ENCODE results near the gene RPL19. TPM values are rescaled to one million over a fixed set of nuclear protein-coding genes. Genes with fewer than 3 reads are reported as not detected.

The RPL19 gene
- total and polyA plus RNA-seq, 2 experiments from 2014 or later: 806 to 1,924 TPM

DNA sequence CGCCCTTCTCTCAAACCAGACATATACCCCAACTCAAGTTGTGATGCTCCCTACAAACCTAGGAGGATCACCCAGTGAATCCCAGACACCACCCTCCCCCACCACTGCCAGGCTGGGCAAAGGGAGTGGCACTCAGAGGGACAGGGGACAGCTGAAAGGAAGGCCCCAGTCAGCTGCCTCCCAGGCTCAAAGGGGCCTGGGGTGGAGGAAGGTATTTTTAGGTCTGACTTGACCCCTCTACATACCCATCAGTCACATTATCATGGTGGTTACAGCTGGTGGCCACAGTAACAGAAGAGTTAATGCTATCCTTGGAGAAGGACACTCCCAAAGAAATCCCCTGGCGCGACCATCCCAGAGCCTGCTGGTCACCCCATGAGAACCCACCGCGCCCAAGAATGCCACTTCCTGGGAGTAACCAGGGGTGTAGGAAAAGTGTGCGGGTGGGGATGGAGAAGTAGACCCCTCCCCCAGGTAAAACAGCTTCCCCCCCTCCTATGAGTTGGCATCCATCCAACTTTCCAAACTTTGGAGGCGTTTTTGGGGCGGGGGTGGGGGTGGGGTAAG is 3.8 kb upstream of the RPL19 start:
- no peak overlapping the region for H2AFZ ChIP-seq
- 50% methylated on average over 8 of the region's 8 CpGs for WGBS (ENCODE audit: low lambda C conversion rate, missing lambda C conversion rate)
- H4K20me1 ChIP-seq (ENCODE audit: insufficient read depth, poor library complexity, severe bottlenecking): no peaks in the 10 kb centered on the region
- peak overlapping the region; percentile 88 for H3K4me3 ChIP-seq
- TF ChIP-seq EZH2phosphoT487 (IDR thresholded peaks at IDR 0.05; ENCODE audit: low read depth, severe bottlenecking, unreplicated experiment) (no peak), EZH2 (IDR thresholded peaks at IDR 0.05; ENCODE audit: borderline replicate concordance) (no peak)
- TF ChIP-seq, protein P1, sequence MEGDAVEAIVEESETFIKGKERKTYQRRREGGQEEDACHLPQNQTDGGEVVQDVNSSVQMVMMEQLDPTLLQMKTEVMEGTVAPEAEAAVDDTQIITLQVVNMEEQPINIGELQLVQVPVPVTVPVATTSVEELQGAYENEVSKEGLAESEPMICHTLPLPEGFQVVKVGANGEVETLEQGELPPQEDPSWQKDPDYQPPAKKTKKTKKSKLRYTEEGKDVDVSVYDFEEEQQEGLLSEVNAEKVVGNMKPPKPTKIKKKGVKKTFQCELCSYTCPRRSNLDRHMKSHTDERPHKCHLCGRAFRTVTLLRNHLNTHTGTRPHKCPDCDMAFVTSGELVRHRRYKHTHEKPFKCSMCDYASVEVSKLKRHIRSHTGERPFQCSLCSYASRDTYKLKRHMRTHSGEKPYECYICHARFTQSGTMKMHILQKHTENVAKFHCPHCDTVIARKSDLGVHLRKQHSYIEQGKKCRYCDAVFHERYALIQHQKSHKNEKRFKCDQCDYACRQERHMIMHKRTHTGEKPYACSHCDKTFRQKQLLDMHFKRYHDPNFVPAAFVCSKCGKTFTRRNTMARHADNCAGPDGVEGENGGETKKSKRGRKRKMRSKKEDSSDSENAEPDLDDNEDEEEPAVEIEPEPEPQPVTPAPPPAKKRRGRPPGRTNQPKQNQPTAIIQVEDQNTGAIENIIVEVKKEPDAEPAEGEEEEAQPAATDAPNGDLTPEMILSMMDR (IDR thresholded peaks at IDR 0.05; ENCODE audit: poor library complexity): no peak
- peaks cover 19% of the 10 kb centered on the region for H3K79me2 ChIP-seq
- no peaks in the 10 kb centered on the region for H3K9me3 ChIP-seq (ENCODE audit: low read depth)
- peak overlapping the region; percentile 99 for H3K4me2 ChIP-seq
- H3K9me2 ChIP-seq (replicated peaks; ENCODE audit: insufficient read depth): no peaks in the 10 kb centered on the region
- H3K27ac ChIP-seq: no peak overlapping the region
- DNase-seq (ENCODE audit: low spot score): no peak
- H3K36me3 ChIP-seq (replicated peaks; ENCODE audit: insufficient read depth, low read depth): no peaks in the 10 kb centered on the region
- H3K27me3 ChIP-seq: no peaks in the 10 kb centered on the region
- H3K4me1 ChIP-seq (ENCODE audit: insufficient read depth): peaks cover 12% of the 10 kb centered on the region

DNA sequence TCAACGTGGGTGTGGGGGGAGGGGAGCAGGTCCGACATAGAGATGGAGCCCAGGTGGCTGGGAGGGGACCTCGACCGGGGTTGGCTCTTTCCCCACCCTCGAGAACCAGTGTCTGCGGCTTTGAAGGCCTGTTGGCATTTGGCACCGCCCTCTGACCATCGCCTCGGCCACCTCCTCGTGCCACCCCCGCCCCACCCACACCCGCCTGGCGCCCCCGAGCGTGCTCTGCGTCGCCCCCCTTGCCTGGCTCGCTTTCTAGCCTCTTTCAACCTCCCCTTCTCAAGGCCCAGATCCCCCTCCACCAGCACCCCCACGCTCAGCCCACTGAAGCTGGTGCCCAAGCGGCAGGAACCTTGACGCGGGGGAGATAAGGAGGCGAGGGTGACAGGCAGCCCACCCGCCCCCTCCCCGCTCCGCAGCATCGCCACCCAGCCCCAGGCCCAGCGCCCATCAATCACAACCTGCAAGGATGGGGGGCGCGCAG is 3.2 kb upstream of the RPL19 start:
- H3K79me2 ChIP-seq: peaks cover 24% of the 10 kb centered on the region
- no peaks in the 10 kb centered on the region for H3K36me3 ChIP-seq (replicated peaks; ENCODE audit: insufficient read depth, low read depth)
- no peaks in the 10 kb centered on the region for H3K9me2 ChIP-seq (replicated peaks; ENCODE audit: insufficient read depth)
- no peaks in the 10 kb centered on the region for H3K27me3 ChIP-seq
- peak overlapping the region; percentile 88 for H3K4me3 ChIP-seq
- peaks cover 17% of the 10 kb centered on the region for H3K4me1 ChIP-seq (ENCODE audit: insufficient read depth)
- H3K27ac ChIP-seq: peak overlapping the region; percentile 55
- TF ChIP-seq EZH2phosphoT487 (IDR thresholded peaks at IDR 0.05; ENCODE audit: low read depth, severe bottlenecking, unreplicated experiment) (no peak), EZH2 (IDR thresholded peaks at IDR 0.05; ENCODE audit: borderline replicate concordance) (no peak)
- TF ChIP-seq, protein P1 (IDR thresholded peaks at IDR 0.05; ENCODE audit: poor library complexity): no peak
- peak; percentile 30 for DNase-seq (ENCODE audit: low spot score)
- H4K20me1 ChIP-seq (ENCODE audit: insufficient read depth, poor library complexity, severe bottlenecking): peaks cover 5% of the 10 kb centered on the region
- WGBS (ENCODE audit: low lambda C conversion rate, missing lambda C conversion rate): 0% methylated on average over 3 of the region's 30 CpGs
- H3K4me2 ChIP-seq: peak overlapping the region; percentile 99
- H2AFZ ChIP-seq: peak overlapping the region; percentile 91
- H3K9me3 ChIP-seq (ENCODE audit: low read depth): no peaks in the 10 kb centered on the region

DNA sequence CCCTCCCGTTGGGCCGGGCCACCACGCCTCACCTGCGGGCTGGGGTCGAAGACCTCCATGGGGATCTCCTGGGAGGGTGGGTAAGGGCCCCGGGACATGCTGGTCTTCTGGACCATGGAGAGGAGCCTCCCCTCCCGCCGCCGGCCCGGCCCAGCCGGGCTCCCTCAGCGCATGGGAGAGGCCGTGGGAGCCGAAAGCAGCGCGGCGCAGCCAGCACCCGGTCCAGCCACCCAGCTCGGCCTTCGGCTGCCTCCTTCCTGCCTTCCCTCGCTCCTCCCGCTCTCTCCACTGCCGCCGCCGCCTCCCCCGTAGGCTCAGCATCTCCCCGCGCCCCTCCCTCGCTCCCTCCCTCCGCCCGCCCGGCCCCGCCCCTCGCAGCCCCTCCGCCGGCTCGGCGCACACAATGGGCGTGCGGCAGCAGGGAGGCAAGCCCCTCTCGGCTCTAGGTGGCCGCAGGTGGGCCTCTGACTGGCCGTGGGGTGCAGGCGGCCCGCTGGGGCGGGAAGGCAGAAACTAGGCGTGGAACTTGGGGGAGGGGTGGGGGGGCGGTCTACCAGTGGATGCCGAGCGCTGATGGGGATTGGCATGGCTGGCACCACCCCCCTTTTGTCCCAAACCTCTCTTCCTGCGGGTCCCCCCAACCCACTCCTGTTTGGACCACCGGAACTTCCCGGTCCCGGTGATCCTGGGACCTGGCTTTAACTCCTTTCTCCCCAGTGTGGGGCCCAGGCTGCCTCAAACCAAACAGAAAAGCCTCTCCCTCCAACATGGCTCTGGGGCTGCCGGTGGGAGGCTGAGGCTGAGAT is 2.5 kb upstream of the RPL19 start, which contains the start of gene CACNB1:
CACNB1 (minus strand) TSS at position 290 of the 806 bp plus-strand sequence; CDS start at position 116, 174 bp downstream.
- no peaks in the 10 kb centered on the region for H3K9me3 ChIP-seq (ENCODE audit: low read depth)
- no peaks in the 10 kb centered on the region for H3K9me2 ChIP-seq (replicated peaks; ENCODE audit: insufficient read depth)
- no peaks in the 10 kb centered on the region for H3K36me3 ChIP-seq (replicated peaks; ENCODE audit: insufficient read depth, low read depth)
- no peaks in the 10 kb centered on the region for H3K27me3 ChIP-seq
- peaks cover 11% of the 10 kb centered on the region for H4K20me1 ChIP-seq (ENCODE audit: insufficient read depth, poor library complexity, severe bottlenecking)
- TF ChIP-seq EZH2 (IDR thresholded peaks at IDR 0.05; ENCODE audit: borderline replicate concordance) (no peak), EZH2phosphoT487 (IDR thresholded peaks at IDR 0.05; ENCODE audit: low read depth, severe bottlenecking, unreplicated experiment) (no peak)
- TF ChIP-seq, protein P1 (IDR thresholded peaks at IDR 0.05; ENCODE audit: poor library complexity): no peak
- peaks cover 28% of the 10 kb centered on the region for H3K79me2 ChIP-seq
- 4% methylated on average over 8 of the region's 55 CpGs for WGBS (ENCODE audit: low lambda C conversion rate, missing lambda C conversion rate)
- peak; percentile 86 for DNase-seq (ENCODE audit: low spot score)
- H3K4me3 ChIP-seq: peak within 1 kb of the TSS; percentile 88
- peak within 1 kb of the TSS; percentile 91 for H2AFZ ChIP-seq
- peak within 1 kb of the TSS; percentile 55 for H3K27ac ChIP-seq
- peak within 1 kb of the TSS; percentile 99 for H3K4me2 ChIP-seq
- peaks cover 18% of the 10 kb centered on the region for H3K4me1 ChIP-seq (ENCODE audit: insufficient read depth)
